ENCODE data around the gene N4BP2.
"Not testable (repeated sequence)": the region's sequence is repeated elsewhere in the genome, so short reads cannot be mapped to it uniquely, and the experiment has no call there.

The N4BP2 gene

DNA sequence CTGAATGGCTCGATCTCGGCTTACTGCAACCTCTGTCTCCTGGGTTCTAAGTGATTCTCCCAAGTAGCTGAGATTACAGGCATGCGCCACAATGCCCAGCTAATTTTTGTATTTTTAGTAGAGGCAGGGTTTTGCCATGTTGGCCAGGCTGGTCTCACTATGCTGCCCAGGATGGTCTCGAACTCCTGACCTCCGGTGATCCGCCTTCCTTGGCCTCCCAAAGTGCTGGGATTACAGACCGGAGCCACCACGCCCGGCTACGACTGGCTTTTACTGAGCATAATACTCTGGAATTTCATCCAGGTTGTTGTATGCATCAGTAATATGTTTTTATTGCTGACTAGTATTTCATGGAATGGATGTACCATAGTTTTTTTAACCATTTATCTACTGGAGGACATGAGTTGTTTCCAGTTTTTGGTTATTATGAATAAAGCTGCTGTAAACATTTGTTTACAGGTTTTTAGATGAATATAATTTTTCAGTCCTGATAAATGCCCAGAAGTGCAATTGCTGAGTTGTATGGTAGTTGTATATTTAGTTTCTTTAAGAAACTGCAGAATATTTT lies 31.2 kb downstream of the N4BP2 start:
- DNase-seq (ENCODE audit: low spot score), result no peak

DNA sequence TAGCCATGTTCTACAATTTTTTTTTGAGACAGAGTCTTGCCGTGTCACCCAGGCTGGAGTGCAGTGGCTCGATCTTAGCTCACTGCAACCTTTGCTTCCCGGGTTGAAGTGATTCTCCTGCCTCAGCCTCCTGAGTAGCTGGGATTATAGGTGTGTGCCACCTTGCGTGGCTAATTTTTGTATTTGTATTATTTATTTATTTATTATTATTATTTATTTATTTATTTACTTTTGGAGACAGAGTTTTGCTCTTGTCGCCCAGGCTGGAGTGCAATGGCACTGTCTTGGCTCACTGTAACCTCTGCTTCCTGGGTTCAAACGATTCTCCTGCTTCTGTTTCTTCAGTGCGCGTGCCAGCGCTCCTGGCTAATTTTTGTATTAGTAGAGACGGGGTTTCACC lies 36.8 kb downstream of the N4BP2 start:
- DNase-seq (ENCODE audit: low spot score), result not testable (repeated sequence)

GRCh38 chr4:40099010-40099409 lies 42.4 kb downstream of the N4BP2 start:
- DNase-seq (ENCODE audit: low spot score), result no peak

GRCh38 chr4:40107150-40107549 lies 50.5 kb downstream of the N4BP2 start:
- not testable (repeated sequence) for DNase-seq (ENCODE audit: low spot score)

DNA sequence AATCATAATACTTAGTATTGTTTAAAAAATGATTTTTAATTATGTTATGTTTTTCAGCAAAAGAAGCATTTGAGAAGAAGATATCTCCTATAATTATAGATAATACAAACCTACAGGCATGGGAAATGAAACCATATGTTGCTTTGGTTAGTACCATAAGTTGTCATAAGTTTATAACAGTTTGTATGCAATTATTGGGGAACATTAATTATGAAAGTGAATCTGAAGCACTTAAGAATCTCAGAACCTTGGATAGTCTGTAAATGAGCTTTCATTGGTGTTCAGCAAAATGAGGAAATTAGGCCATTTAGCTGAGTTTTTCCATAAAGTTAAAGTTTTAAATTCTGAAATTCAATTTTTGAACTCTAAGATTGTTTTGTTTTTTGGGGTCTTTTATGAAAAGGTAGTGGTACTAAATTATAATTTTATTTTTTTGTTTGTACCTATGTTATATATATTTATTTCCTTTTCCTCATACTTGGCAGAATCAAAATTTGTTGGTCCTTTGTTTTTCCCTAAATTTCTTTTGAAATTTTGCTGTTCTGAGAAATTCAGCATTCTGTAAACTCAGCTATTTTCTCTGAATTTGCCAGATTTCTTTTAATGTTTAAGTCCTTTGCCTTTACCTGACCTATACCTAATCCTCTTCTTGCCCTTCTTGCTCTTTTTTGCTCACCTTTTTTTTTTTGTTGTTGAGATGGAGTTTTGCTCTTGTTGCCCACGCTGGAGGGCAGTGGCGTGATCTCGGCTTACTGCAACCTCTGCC lies 55.6 kb downstream of the N4BP2 start:
- no peak for DNase-seq (ENCODE audit: low spot score)

DNA sequence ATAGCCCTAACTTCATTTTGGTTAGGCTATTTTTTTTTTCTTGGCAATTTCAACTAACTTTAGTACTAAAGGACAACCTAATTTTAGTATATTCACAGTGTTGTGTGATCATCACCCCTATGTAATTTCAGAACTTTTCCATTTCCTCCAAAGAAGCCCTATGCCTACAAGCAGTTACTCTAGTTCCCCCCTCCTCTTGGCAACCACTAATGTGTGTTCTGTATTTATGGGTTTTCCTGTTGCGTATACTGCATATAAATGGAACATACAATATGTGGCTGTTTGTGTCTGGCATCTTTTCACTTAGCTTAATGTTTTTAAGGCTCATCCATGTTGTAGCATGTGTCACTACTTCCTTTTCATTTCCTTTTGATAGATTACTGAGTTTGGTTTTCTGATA lies 57.6 kb downstream of the N4BP2 start:
- no peak for DNase-seq (ENCODE audit: low spot score)

DNA sequence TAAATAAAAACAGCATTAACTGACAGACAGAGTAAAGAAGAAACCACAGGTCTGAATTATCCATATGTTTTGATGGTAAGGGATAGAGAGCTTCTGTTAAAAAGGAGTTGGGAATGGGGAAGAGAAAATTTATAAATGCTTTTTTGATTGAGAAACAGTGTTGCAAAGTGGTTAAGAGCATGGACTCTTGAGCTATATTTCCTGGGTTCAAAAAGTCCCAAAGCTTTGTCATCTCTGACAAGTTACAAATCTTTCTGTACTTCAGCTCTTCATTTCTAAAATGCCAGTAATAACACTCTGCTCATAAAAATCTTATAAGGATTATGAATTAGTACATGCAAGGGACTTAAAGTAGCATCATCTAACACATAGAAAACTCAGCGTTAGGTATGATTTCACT lies 62.2 kb downstream of the N4BP2 start:
- DNase-seq (ENCODE audit: low spot score), result no peak

GRCh38 chr4:40119344-40119743 lies 62.7 kb downstream of the N4BP2 start:
- no peak for DNase-seq (ENCODE audit: low spot score)

DNA sequence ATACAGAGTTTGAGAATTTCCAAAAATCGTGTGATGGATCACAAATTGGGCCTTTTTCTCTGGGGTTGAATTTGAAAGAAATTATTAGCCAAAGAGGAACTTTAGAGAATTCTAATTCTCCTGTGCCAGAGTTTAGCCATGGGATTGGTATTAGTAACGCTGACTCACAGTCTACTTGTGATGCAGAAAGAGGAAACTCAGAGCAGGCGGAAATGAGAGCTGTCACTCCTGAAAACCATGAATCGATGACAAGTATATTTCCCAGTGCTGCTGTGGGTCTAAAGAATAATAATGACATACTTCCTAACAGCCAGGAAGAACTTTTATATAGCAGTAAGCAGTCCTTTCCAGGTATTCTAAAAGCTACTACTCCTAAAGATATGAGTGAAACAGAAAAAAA lies 64.9 kb downstream of the N4BP2 start:
- peak; percentile 49 for DNase-seq (ENCODE audit: low spot score)

GRCh38 chr4:40122941-40123340 lies 66.3 kb downstream of the N4BP2 start:
- no peak for DNase-seq (ENCODE audit: low spot score)

GRCh38 chr4:40124690-40125089 lies 68.0 kb downstream of the N4BP2 start:
- DNase-seq (ENCODE audit: low spot score), result no peak

GRCh38 chr4:40130401-40131036 lies 73.9 kb downstream of the N4BP2 start:
- DNase-seq (ENCODE audit: low spot score), result no peak

DNA sequence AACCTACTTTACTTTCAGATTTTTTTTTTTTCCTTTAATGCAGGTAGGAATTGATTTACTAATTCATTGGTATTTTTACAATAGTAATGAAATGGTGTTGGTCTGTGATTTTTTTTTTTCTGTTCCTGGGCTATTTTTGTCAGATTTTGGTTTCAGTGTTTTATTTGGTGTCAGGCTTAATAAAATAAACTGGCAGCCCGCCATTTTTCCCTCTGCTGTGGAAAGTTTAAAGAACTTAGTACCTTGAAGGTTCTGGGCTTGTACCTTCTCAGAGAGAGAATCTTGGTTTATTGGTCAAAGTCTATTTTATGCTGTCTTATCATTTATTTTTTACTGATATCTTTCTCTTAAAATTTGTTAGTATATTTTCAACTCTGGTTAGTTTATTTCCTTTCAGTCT lies 76.2 kb downstream of the N4BP2 start:
- DNase-seq (ENCODE audit: low spot score), result no peak

DNA sequence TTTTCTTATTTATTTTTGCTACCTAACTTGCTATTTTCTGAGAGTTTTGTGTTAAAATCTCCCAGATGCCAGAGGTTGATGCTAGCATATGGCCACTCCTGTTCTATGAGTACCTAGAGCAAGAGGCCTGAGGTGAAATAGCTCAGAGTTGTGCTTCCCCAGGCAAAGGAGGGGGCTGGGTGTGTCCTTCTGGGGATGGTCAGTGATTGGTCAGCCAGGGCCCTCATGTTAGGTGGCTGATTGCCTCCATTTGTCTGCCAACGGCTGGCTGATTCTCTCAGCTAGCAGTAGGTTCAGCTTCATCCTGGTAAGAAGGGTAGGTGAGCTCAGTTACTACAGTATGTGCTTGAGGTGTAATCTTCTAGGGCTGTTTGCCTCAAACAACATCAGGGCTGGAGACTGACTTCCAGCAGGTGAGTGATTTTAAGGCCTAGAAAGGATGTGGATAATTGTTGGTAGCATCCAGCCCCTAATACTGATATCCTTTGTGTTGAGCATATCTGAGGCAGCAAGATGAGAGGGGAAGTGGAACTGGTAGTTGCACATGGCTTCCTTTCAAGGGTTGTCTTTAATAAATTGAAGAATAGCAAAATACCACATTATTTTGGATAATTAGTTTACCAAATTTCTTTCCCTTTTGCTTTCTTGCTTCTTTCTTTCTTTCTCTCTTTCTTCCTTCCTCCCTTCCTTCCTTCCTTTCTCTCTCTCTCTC lies 77.7 kb downstream of the N4BP2 start:
- DNase-seq (ENCODE audit: low spot score), result peak; percentile 2

DNA sequence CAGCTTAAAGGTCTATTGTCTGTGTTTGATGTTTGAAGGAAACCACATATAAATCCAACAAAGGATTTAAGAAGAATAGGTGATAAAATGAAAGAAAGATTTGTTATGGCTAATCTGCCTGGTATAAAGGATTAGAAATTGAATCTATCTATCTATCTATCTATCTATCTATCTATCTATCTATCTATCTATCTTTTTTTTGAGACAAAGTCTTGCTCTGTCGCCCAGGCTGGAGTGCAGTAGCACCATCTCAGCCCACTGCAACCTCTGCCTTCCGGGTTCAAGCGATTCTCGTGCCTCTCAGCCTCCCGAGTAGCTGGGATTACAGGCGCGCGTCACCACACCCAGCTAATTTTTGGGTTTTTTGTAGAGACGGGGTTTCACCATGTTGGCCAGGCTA lies 79.6 kb downstream of the N4BP2 start:
- DNase-seq (ENCODE audit: low spot score), result not testable (repeated sequence)

DNA sequence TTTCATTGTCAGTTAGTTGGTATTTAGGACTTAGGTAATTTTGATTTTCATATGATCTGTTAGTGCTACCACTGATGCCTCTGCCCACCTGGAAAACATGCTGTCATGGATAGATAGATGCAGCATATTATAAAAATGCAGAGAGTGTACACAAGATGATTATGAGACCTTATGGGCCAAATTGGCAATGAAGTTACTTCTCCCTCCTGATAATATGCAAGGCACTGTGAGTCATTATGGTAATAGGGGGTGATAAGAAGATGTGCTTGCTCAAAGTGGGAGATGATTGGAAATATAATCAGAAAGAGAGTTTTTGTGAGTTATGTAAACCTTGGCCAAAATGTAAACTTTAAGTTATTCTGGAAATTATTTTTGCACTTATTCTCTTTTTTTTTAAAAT lies 83.5 kb downstream of the N4BP2 start:
- DNase-seq (ENCODE audit: low spot score), result no peak

DNA sequence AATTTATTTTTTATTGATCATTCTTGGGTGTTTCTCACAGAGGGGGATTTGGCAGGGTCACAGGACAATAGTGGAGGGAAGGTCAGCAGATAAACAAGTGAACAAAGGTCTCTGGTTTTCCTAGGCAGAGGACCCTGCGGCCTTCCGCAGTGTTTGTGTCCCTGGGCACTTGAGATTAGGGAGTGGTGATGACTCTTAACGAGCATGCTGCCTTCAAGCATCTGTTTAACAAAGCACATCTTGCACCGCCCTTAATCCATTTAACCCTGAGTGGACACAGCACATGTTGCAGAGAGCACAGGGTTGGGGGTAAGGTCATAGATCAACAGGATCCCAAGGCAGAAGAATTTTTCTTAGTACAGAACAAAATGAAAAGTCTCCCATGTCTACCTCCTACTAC lies 83.9 kb downstream of the N4BP2 start:
- DNase-seq (ENCODE audit: low spot score), result not testable (repeated sequence)

DNA sequence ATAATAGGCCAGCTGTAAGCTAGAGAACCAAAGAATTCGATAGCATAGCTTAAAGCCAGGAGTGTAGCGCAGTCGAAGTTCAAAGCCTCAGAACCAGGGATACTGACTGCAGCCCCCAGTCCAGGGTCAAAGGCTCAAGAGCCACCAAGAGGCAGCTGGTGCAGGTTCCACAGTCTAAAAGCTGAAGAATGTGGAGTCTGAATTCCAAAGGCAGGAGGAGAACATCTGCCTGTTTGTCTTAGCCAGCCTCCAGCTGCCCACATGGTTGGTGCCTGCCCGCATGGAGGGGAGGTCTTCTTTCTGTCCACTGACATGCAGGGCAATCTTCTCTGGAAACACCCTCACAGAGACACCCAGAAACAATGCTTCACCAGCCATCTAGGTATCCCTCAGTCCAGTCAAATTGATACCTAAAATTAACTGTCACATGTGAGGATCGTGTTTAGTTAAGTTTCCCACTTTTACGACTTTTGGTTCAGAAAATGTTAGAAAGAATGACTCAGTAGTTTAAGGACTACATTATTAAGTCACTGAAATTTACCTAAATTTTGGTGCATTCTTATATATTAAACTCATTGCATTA lies 87.4 kb downstream of the N4BP2 start:
- DNase-seq (ENCODE audit: low spot score), result no peak

DNA sequence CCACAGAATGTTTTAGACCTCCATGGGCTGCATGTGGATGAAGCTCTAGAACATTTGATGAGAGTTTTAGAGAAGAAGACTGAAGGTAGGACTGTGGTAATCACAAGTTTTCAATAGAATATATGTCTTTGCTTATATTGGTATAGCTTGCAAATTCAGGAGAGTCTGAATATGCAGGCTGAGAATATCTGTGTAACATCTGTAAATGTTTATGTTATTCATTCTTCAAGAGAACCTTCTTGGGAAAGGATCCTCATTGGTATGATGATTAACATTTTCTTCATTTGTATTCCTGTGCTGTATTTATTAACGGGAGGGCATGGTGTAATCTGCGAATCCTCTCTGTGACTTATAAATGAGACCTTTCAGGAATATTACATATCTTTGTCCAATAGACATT lies 88.1 kb downstream of the N4BP2 start:
- no peak for DNase-seq (ENCODE audit: low spot score)

DNA sequence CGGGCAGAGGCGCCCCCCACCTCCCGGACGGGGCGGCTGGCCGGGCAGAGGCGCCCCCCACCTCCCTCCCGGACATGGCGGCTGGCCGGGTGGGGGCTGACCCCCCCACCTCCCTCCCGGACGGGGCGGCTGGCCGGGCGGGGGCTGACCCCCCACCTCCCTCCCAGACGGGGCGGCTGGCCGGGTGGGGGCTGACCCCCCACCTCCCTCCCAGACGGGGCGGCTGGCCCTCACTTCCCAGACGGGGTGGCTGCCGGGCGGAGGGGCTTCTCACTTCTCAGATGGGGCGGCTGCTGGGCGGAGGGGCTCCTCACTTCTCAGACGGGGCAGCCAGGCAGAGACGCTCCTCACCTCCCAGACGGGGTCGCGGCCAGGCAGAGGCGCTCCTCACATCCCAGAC lies 90.8 kb downstream of the N4BP2 start:
- DNase-seq (ENCODE audit: low spot score), result not testable (repeated sequence)

DNA sequence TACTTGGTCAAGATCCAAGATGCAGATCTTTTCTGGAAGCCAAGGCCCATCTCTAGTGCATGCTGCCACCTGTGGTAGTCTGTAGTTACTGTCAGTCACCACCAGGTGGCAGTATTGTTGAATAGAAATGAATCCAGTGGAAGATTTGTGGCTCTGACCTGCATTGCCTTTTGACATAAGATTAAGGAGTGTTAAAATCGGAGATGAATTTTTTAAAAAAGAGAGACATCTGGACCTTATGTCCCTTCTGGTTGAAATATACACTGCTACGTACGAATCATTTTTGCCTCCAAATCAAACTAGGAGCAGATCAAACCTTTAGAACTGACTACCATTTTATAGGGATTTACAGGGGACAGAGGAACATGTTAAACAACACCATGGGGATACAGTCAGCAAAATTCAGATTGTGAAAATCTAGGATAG lies 93.3 kb downstream of the N4BP2 start:
- DNase-seq (ENCODE audit: low spot score), result peak; percentile 53

GRCh38 chr4:40150932-40151331 lies 94.3 kb downstream of the N4BP2 start:
- no peak for DNase-seq (ENCODE audit: low spot score)

Data from AG08395 (cell line).